HK-2 (cell line): ENCODE data around the gene PROCA1.
"Not testable (repeated sequence)": the region's sequence is repeated elsewhere in the genome, so short reads cannot be mapped to it uniquely, and the experiment has no call there.

ENCODE experiments used
- DNase-seq: peaks from one replicate; pipeline ENCODE4 v3.0.0-alpha.2; 2018; ENCODE audit not compliant: unreplicated experiment

Gene PROCA1

GRCh38 chr17:28744104-28744971 lies 32.6 kb upstream of the PROCA1 start:
- peak; percentile 74 for DNase-seq

GRCh38 chr17:28743243-28744103 lies 31.8 kb upstream of the PROCA1 start, which contains the start of gene TRAF4:
TRAF4 (plus strand) TSS chr17:28744011; CDS start chr17:28744113, 102 bp downstream.
- peak; percentile 81 for DNase-seq

GRCh38 chr17:28741358-28742349 lies 30.0 kb upstream of the PROCA1 start:
- no peak for DNase-seq

GRCh38 chr17:28740406-28741357 lies 29.0 kb upstream of the PROCA1 start:
- no peak for DNase-seq

DNA sequence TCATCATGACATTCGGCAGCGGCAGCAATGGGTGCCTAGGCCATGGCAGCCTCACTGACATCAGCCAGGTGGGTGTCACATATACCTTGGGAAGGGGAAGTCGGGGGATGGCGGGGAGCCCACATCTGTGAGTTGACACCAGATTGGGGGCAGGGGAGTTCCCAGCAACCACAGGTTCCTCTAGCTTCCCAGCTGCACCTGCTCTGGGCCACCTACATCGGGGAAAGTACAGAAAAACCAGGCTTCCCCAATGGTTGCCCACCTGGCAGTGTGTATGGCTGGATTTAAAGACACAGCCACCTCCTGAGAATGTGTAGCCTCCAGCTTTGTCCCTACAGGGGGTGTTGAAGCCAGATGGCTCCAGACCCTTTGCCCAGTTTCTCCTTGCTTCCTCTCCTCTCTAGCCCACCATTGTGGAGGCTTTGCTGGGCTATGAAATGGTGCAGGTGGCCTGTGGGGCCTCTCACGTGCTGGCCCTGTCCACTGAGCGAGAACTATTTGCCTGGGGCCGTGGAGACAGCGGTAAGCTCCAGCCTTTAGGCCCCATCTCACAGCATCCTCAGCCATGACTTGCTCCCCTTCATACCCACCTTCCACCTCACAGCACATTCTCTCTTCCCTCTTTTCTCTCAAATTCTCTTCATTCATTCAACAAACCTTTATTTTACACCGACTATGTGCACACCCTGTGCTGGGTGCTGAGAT lies 27.1 kb upstream of the PROCA1 start:
- no peak for DNase-seq

DNA sequence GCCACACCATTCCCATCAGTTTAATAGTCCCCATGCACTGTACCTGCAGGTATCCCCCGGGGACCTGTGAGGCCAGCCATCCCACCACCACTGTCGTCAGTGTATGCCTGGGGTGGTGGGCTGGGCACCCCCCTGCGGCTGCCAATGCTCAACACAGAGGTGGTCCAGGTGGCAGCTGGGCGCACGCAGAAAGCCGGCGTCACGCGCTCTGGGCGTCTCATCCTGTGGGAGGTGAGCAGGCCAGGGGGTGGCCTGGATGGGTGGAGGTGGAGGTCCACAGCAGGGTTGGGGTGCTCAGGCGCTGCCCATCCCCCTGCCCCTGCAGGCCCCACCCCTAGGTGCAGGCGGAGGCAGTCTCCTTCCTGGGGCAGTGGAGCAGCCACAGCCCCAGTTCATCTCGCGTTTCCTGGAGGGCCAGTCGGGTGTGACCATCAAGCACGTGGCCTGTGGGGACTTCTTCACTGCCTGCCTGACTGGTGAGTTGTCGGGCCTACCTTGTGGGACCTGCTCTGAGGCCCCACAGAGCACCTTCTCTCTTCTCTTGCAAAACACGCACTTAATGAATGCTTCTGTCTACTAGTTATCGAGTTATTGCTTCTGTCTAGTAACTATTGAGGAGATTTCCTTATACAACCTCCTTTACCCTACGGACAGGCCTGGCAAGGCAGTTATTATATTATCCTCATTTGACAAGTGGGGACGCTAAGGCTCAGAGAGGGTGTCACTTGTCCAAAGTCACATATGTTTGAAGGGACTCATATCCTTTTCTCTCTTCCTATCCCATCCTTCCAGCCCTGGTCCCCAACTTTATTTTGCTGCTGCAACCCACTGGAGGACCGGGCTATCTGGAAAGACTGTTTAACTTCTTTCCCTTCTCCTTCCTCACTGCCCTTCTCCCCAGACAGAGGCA lies 26.3 kb upstream of the PROCA1 start:
- DNase-seq = peak; percentile 81

DNA sequence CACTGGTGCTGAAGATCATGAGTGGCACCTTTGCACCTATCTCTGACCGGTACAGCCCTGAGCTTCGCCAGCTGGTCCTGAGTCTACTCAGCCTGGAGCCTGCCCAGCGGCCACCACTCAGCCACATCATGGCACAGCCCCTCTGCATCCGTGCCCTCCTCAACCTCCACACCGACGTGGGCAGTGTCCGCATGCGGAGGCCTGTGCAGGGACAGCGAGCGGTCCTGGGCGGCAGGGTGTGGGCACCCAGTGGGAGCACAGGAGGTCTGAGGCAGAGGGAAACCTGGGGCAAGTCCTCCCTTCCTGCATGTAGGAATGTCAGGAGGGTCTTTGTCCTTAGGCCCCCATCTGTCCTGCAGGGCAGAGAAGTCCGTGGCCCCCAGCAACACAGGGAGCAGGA lies 25.6 kb upstream of the PROCA1 start:
- no peak for DNase-seq

GRCh38 chr17:28735913-28736769 lies 24.5 kb upstream of the PROCA1 start:
- DNase-seq = not testable (repeated sequence)

GRCh38 chr17:28735242-28735722 lies 23.6 kb upstream of the PROCA1 start:
- DNase-seq = no peak

- no peak for DNase-seq
Measured at GRCh38 chr17:28734712-28735241, 23.1 kb upstream of the PROCA1 start.

DNA sequence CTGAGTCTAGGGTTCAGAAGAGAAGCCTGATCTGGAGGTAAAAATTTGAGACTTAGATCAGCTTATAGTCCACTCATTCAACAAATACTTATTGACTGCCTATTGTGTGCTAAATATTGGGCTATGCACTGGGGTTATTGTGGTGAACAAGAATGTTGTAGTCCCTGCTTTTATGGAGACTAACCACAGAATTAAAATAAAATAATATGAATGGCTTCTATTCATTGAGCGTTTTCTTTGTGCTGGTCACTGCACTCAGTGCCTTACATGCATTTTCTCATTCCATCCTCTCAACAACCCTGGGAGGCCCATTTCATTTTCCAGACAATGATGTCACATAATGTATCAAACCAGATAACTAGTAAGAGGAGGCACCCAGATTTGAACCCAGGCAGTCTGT lies 21.7 kb upstream of the PROCA1 start:
- no peak for DNase-seq

GRCh38 chr17:28729950-28730330 lies 18.3 kb upstream of the PROCA1 start:
- no peak for DNase-seq

- DNase-seq = peak; percentile 95
Measured at GRCh38 chr17:28728364-28729200, 16.9 kb upstream of the PROCA1 start, which contains the start of gene NEK8. NEK8 (plus strand) TSS chr17:28728788; CDS start chr17:28728814, 26 bp downstream.

GRCh38 chr17:28726627-28727491 lies 15.2 kb upstream of the PROCA1 start:
- DNase-seq = peak; percentile 97

GRCh38 chr17:28726226-28726626 lies 14.5 kb upstream of the PROCA1 start, which contains the start of gene TLCD1:
TLCD1 (minus strand) TSS chr17:28726233; CDS start chr17:28726097, 136 bp downstream.
- DNase-seq = peak; percentile 80
